Activated T-cell treated with anti-CD3 and anti-CD28 coated beads for 24 hours (primary cell): ENCODE results near the gene DIP2C.
"Not testable (repeated sequence)": the region's sequence is repeated elsewhere in the genome, so short reads cannot be mapped to it uniquely, and the experiment has no call there.

Source experiments
- DNase-seq: peaks from one replicate; pipeline ENCODE4 v3.0.0-alpha.2; 2020; ENCODE audit warnings: low read depth

The DIP2C gene

DNA sequence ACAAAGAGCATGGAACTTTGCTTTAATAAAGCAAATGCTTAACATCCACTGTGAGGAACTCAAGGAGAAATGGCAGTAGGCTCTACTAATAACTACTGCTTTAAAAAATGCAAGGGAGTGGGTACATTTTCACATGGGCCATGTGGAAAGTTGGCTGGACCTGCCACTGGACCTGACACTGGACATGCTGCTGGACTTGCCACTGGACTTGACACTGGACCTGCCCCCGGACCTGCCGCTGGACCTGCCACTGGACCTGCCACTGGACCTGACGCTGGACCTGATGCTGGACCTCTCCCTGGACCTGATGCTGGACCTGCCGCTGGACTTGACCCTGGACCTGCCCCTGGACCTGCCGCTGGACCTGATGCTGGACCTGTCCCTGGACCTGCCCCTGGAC, 32.6 kb downstream of the DIP2C start:
- DNase-seq: no peak

DNA sequence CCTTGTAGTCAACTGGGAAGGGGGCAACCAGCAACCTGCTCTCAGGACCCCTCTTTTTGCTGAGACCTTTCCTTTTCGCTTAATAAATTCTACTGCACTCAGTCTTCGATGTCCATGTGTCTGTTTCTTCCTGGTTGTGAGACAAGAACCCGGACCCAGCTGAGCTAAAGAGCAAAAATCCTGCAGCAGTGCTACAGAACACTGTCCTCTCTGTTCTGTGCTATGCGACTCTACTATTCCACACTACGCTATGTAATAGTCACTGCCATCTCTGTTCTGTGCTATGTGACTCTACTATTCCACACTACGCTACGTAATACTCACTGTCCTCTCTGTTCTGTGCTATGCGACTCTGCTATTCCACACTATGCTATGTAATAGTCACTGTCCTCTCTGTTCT, 34.3 kb downstream of the DIP2C start:
- no peak for DNase-seq

GRCh38 chr10:654647-654996, 34.8 kb downstream of the DIP2C start:
- no peak for DNase-seq

- no peak for DNase-seq
These were observed 35.3 kb downstream of the DIP2C start for GRCh38 chr10:653991-654646.

- DNase-seq: not testable (repeated sequence)
These were observed 36.5 kb downstream of the DIP2C start for GRCh38 chr10:652832-653459.

- DNase-seq: no peak
These were observed 37.2 kb downstream of the DIP2C start for GRCh38 chr10:652233-652632.

- no peak for DNase-seq
These were observed 37.8 kb downstream of the DIP2C start for GRCh38 chr10:651692-652091.

- DNase-seq: no peak
These were observed 38.4 kb downstream of the DIP2C start for GRCh38 chr10:650886-651615.

DNA sequence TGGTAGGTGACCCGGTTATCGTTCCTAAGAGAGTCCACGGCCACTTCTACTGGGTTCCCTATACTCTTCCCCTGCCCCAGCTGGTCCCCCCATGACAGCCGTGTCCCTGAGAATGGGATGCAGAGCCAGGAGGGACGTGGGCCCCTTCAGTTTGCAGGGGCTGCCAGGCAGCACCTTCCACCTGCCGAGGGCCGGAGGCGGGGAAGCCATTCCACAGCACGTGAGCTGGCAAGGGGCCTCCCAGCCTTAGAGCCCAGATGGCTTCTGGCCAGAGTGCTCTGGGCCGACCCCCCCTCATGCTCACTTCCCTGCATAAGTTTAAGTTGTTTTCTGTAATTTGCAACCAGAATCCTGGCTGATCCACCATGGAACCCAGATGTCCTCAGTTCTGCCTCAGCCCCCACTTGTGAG, 39.0 kb downstream of the DIP2C start:
- DNase-seq: no peak

GRCh38 chr10:649798-650440, 39.5 kb downstream of the DIP2C start:
- DNase-seq: no peak

DNA sequence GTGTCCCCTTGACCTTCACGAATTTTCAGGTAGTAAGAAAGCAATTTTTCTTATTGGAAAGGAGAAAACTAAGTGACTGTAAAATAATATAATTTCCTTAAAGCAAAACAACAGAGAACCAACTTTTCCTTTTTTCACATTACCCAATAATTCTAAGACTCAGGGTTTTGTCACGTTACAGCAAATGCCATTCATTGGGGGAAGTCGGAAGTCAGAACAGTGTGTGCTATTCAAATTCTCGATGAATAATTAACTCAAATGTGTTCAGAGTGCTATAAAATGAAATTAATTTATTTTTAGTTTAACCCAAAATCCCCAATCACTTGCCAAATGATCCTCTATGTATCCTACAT, 40.0 kb downstream of the DIP2C start:
- DNase-seq: no peak

- DNase-seq: not testable (repeated sequence)
These were observed 42.4 kb downstream of the DIP2C start for GRCh38 chr10:647019-647418.

DNA sequence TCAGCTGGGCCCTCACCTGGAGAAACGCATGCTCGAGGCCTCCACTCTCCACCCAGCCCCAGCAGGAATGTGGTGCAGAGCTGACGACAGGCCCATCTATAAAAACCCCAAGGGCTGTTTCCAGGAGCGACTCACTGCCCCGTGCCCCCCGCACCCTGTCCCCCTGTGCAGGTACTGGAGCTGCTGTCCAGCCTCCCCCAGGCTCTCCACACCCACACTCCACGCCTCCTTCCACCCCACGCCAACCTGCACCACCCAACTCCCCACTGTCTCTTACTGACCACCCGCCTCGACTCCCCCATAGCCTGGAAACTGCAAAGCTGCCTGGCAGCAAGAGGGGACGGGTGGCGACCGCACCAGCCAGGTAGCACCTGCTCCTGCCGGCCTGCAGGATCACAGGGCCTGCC, 43.3 kb downstream of the DIP2C start:
- DNase-seq: no peak

- no peak for DNase-seq
These were observed 44.5 kb downstream of the DIP2C start for GRCh38 chr10:644943-645334.

DNA sequence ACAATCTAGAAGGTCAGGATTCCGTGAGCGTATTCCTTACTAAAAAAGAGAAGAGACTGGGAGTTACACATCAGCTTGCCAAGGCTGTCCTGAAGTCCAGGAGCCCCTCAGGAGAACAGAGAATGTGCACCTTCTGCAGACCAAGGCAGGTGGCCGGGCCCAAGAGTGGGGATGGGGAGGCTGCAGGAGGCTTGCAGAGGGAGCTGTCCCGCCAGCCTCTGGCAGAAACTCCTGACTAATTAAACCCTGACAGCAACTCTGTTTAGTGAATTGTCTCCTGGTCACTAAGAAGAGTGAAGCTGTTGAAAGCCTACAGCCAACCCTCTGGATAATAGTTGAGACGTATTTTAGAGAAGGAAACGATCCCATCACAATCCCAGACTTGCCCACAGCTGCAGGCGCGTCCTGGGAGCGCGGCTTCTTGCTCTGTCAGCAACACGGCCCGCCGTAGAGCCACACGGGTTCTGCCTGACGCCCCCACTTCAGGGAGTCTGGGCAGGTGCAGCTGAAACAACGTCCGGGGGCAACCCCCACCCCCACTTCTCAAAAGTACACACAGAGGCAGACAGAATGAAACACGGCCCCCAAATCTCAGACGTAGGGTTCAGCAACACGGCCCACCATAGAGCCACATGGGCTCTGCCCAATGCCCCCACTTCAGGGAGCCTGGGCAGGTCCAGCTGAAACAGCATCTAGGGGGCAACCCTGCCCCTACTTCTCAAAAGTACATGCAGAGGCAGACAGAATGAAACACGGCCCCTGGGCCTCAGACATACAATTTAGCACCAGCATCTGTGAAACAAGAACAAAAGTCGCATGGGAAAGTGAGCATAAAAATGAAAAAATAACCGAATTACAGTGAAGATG, 45.2 kb downstream of the DIP2C start:
- DNase-seq: no peak

DNA sequence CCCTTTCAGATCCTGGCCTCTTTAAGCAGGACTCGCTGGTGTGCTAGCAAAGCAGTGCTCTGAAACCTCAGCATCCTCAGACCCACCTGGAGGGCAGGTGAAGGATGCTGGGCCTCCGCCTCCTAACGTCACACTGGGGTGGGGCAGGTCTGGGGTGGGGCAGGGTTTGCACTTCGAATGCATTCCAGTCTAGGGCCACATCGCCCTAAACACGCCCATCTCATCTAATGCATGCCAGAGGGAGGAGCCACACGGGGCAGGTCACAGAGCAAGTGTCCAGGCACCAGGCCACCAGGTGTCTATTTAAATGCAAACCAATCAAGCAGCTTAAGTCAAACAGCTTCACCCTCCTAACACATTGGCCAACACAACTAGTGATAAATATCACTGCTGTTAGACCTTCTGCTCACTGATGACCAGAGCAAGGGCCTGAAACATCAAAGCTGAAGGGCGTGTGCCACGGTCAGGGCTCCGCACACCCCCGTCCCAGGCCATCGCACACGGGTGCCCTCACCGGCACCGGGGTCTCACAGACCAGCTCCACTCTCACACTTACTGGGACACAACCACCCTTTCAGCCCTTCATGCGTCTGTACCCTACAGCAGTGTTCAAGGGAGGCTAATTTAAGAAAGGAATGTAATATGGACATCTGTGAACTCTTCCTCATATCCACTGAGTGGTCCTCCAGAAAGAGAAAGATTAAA, 47.1 kb downstream of the DIP2C start:
- DNase-seq: no peak

GRCh38 chr10:641149-642010, 48.1 kb downstream of the DIP2C start:
- no peak for DNase-seq

DNA sequence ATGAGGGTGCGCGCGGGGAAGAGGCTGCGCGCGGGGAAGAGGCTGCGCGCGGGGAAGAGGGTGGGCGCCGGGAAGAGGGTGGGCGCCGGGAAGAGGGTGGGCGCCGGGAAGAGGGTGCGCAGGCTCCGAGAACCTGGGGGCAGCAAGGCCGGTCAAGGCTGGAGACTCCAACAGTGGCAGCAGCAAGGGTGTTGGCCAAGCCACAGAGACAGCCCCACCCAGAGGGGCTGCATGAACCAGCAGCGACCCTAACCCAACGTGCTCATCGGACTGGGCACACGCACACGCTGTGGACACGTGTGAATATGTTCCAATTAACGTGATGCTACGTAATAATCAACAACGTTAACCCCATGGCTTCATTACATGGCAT, 48.8 kb downstream of the DIP2C start:
- DNase-seq: no peak

DNA sequence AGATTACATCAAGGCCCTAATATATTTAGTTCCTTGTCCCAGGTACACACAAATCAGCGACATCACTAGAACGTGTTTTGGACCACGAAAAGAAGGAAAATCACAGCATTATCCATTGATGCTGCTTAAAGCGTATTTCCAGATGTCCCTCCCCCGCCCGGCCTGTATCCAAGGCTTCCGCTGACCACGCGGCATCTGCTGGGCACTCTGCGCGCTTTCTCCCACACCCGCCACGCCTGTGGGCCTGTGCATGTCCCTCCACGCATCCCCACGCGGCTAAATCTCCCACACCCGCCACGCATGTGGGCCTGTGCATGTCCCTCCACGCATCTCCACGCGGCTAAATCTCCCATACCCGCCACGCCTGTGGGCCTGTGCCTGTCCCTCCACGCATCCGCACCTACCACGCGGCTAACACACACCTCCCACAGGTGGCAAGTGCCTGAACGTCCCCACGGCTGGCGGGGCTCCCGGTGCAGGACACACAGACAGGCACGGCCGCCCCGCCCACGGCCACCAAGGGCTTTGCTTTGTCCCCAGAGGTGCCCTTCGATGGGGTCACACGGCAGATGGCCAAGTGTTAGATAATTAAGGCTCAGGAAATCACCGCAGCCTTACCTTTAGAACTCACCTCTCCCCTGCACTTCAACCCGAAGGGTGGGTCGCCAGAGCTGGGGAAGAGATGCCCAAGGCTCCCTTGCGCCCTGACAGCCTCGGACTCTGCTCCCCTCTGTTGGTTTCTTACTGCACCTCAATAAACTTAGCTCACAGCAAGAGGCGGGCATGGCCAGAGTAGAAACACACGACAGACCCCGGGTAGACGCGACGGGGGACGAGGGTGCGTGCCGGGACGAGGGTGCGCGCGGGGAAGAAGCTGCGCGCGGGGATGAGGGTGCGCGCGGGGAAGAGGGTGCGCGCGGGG, 49.5 kb downstream of the DIP2C start:
- DNase-seq: no peak
